Measurements from ENCODE around the gene GPR160. TPM values are rescaled to one million over a fixed set of nuclear protein-coding genes. Genes with fewer than 3 reads are reported as not detected.

GPR160 gene
- total and polyA plus RNA-seq, 10 donors: 17.1 to 52.2 (median 25.2) TPM

GRCh38 chr3:170044795-170045244 lies 7.0 kb downstream of the GPR160 start:
- no peaks in the 10 kb centered on the region for H3K27me3 ChIP-seq (replicated peaks in 1 of 7)
- peaks cover 0 to 64% (median 29%) of the 10 kb centered on the region in 6 donors for H3K4me1 ChIP-seq
- TF ChIP-seq POLR2AphosphoS5 (IDR thresholded peaks at IDR 0.05) (peak in 1 of 3 donors; percentile 80), CTCF (IDR thresholded peaks at IDR 0.05 in 8 of 11, conservative IDR thresholded peaks at IDR 0.05 in 3 of 11) (no peak), POLR2A (IDR thresholded peaks at IDR 0.05) (no peak)
- peak overlapping the region in 2 of 8 donors; percentile 3 to 47 for H3K4me3 ChIP-seq
- H3K27ac ChIP-seq: peak overlapping the region in 7 of 8 donors; percentile 71 to 88 (median 78)
- intact Hi-C loops (cut with DNase I; ENCODE audit: low total_unique reads): no loop called here
- WGBS, 5 donors: 26 to 54% (median 34%) methylated on average over 8 of the region's 8 CpGs
- H3K36me3 ChIP-seq: no peaks in the 10 kb centered on the region
- peak; percentile 72 for DNase-seq
- no peaks in the 10 kb centered on the region for H3K9me3 ChIP-seq

- no peaks in the 10 kb centered on the region for H3K36me3 ChIP-seq
- H3K27ac ChIP-seq: peak overlapping the region in 7 of 8 donors; percentile 71 to 88 (median 78)
- intact Hi-C loops (cut with DNase I; ENCODE audit: low total_unique reads): no loop called here
- H3K4me1 ChIP-seq: peaks cover 0 to 59% (median 27%) of the 10 kb centered on the region in 6 donors
- no peaks in the 10 kb centered on the region for H3K27me3 ChIP-seq (replicated peaks in 1 of 7)
- no peaks in the 10 kb centered on the region for H3K9me3 ChIP-seq
- WGBS, 5 donors: 83 to 94% (median 86%) methylated on average over 5 of the region's 5 CpGs
- H3K4me3 ChIP-seq: no peak overlapping the region
- DNase-seq: no peak
- no peak for TF ChIP-seq POLR2A (IDR thresholded peaks at IDR 0.05)
- no peak for TF ChIP-seq POLR2AphosphoS5 (IDR thresholded peaks at IDR 0.05)
- no peak for TF ChIP-seq CTCF (IDR thresholded peaks at IDR 0.05 in 8 of 11, conservative IDR thresholded peaks at IDR 0.05 in 3 of 11)
Measured at GRCh38 chr3:170046269-170047132, 8.7 kb downstream of the GPR160 start.

GRCh38 chr3:170047133-170047404 lies 9.3 kb downstream of the GPR160 start:
- 91 to 96% (median 93%) methylated on average over 3 of the region's 3 CpGs for WGBS, 5 donors
- TF ChIP-seq POLR2A (IDR thresholded peaks at IDR 0.05) (no peak), POLR2AphosphoS5 (IDR thresholded peaks at IDR 0.05) (no peak), CTCF (IDR thresholded peaks at IDR 0.05 in 8 of 11, conservative IDR thresholded peaks at IDR 0.05 in 3 of 11) (no peak)
- peaks cover 0 to 59% (median 27%) of the 10 kb centered on the region in 6 donors for H3K4me1 ChIP-seq
- no peaks in the 10 kb centered on the region for H3K36me3 ChIP-seq
- H3K27ac ChIP-seq: peak overlapping the region in 3 of 8 donors; percentile 71 to 88 (median 85)
- H3K27me3 ChIP-seq (replicated peaks in 1 of 7): no peaks in the 10 kb centered on the region
- H3K9me3 ChIP-seq: no peaks in the 10 kb centered on the region
- intact Hi-C loops (cut with DNase I; ENCODE audit: low total_unique reads): no loop called here
- H3K4me3 ChIP-seq: no peak overlapping the region
- no peak for DNase-seq

All from spleen (tissue), 11 donors.